Muscle of arm (tissue), 12 donors: Measurements from ENCODE around the gene ITIH4. TPM values are rescaled to one million over a fixed set of nuclear protein-coding genes. Genes with fewer than 3 reads are reported as not detected.

Experiments used
- DNase-seq: peaks from one replicate; pipeline ENCODE4 v3.0.0-alpha.2; 2013
- polyA plus RNA-seq, 12 donors: library from polyadenylated mRNA; unstranded; fragments of 120-200 nt; gene quantifications; one replicate each; pipeline ENCODE4 v1.2.1, GENCODE V29; 2013; ENCODE audit not compliant: insufficient read length in 12 of 12

ITIH4 gene
- polyA plus RNA-seq, 12 donors: 8.0 to 42.4 (median 29.6) TPM; not detected in 1

DNA sequence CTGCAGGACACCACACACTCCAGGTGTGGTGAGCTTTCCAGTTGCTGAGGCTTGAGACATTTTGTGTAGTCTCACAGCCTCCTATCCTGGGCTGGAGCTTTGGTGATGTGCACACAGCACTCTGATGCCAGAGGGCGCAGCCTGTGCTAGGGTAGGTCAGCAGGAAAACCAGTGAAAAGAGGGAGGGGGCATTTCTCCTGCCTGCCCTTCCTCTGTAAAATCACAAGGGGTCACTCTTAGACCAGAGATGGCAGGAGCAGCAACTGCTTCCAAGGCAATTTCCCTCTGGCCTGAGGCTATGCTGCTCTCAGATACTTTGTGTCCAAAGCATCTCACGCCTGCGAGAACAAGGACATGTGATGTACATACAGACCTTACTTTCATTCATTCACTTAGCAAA lies 20.9 kb upstream of the ITIH4 start:
- no peak for DNase-seq

DNA sequence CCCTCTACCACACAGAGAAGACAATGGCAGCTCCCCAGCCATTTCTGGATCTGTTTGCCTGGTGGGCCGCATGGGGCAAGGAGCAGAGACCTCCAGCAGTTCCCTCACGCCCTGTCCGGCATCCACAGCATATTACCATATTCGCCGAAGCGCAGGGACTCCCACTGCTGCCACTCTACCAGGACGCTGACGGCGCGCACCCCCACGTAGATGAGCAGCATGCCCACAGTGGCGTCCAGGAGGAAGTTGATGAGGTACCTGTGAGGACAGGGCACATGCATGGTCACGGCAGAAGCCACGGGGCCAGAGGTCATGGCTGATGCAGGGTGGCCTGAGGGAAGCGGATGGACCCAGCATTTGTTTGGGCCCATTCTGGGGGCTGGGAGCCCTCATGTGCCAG lies 19.2 kb upstream of the ITIH4 start:
- DNase-seq: no peak

DNA sequence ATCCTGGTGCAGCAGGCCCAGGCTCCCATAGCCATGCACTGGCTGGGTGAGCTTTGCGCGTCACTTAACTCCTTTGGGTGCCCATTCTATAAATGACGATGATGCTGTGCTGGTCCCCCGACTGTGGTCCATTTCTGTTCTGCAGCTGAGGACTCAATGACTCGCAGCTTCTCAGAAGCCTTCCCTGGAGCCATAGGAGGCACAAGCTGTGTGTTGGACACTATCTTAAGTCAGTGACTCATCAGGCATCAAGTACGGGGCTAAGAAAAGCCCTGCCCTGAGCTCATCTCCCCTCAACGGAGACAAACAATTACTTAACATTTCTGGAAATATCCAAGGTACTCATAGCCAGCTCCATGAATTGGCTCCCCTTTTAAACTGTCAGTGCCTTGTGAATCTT lies 18.1 kb upstream of the ITIH4 start:
- DNase-seq: no peak

DNA sequence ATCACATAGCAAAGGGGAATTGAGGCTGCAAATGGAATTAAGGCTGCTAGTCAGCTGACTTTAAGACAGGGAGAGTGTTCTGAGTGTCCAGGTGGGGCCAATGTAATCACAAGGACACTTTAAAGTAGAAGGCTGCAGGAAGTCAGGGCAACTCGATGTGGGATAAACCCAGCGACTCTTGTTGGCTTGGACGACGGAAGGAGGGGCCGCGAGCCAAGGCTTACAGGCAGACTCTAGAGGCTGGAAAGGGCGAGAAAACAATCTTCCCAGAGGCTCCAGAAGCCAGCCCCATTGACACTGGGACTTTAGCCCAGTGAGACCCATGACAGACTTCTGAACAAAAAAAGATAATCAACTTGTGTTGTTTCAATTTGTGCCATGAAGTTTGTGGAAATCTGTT lies 17.3 kb upstream of the ITIH4 start:
- no peak for DNase-seq

DNA sequence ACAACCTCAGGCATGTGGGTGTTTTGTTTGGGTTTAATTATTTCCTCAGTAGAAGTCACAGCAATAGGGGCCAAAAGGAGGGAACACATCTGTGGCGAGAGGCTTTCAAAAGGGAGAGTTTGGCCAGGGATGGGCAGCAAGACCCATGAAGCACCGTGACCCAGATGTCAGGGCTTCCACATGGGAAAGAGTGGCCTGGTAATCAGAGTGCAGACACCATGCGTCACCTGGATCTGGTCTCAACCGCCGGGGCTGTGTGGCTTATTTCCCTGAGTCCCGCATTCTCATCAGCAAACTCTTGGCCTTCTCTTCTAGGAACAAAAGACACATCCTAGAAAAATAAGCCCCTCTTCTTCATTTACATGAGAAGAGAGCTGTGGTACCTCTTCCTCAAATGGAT lies 16.8 kb upstream of the ITIH4 start:
- no peak for DNase-seq

DNA sequence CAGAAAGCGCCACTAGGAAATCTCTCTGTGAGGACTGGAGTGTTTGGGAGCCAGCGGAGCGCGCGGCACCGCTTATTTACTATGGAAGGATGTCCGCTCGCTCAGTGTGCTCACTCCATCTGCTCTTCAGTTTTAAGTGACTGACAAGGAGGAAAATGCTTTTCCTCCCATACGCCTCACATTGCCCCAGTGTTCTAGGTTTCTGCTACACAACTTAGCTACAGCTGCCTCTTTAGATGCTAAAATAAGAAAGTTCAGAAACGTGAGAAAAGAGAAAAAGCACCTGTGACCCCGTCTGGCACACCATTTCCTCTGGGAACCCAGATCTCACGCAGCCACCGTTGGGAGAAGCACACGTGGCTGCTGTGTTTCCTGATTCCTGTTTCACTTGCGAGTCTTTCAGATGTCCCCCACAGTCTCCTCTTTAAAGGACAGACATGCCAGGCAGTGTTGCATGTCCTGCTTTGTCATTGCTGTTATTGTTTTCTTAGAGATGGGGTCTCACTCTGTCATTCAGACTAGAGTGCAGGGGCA lies 16.0 kb upstream of the ITIH4 start:
- DNase-seq: no peak

DNA sequence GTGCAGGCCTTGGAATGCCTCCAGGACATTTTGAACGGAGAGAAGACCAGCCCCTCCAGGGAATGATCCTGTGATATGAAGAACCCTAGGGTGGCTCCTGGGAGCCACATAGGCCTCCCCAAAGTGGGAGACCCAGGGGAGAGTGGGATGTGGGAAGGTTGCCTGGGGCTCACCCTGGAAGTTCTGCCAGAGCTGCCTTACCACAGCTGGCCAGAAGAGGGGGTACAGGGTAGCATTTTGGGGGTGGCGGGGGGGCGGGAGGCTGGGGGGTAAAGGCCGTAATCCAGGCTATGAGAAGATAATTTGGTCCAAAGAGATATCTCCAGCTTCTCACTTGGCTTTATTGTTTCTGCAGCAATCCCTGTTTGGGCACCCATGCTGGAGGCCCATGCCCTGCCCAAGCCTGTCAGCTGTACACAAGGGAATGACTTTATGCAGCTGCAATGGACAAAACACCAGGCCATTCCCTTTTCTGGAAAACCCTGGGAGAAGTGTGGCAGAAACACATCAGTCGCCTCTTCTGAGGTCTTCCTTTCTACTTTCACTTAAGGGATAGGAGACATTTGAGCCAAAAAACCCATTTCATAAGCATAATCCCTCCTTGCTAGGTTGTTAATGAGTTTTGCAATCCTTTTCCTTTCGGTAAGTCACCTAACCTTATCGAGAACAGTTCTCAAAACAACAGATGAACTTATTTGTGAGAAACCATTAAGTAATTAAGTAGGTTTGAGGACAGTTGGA lies 15.4 kb upstream of the ITIH4 start:
- no peak for DNase-seq

DNA sequence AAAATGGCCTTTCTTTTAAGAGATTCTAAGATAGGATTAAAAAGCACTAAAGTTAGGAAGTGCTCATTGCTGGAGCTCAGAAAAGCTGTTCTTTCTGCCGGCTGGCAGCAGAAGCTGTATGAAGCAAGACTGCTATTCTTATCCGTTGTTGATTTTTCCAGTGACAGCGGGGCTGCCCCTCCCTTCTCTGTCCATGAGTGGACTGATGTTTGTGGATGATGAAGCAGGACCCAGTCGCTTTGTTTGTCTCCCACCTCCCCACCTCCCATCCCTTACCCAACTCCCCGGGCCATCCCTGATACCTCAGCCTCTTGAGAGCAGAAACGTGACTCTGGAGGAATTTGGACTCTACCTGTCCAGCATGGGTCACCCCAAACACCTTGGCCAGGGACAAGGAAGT lies 14.7 kb upstream of the ITIH4 start:
- no peak for DNase-seq

DNA sequence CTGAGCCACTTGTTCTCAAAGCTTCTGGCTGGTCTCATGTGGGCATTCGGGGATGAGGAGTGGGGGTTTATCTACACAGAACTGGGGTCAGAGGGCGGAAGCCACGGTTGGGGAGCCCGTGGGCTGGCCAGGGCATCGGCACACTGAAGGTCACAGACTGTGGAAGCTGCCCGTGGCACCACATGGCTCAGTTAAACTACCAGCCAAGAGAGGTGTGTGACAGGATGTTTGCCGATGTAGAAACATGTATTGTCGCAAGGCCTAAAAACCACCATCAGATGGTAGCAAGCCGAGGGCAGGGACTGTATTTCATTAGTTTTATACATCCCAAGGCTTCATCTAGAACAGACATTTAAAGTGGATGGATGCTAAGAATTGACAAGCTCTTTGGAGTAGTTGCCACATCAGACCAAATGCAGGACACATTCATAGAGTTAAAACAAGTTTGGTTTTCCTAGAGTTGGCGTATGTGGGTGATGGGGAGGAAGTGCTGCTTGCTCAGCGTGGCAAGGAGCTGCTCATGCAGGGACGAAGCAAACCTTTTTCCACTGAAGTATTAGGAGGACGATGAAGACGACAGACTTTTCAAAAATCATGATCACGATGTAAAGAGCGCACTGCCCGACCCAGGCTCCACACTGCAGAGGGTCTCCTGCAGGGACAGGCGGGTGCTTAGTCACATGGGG lies 14.0 kb upstream of the ITIH4 start:
- DNase-seq: no peak

DNA sequence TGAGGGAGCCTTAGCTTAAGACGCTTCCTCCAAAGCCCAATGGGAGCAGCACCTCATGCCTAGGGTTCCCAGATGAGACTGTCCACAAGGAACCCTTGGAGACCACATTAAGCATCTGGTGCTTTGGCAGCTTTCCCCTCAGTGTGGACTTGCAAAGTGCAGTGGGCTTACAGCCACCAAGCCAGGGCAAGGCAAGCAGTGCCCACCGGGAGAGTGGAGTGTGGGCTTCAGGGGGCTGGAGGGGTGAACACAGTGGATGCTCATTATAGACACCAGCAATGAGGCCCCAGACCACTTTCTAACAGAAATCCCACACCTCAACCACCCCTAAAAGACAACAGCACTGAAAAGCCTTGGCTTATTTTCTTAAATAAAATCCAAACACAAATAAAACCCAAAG lies 13.4 kb upstream of the ITIH4 start:
- no peak for DNase-seq

DNA sequence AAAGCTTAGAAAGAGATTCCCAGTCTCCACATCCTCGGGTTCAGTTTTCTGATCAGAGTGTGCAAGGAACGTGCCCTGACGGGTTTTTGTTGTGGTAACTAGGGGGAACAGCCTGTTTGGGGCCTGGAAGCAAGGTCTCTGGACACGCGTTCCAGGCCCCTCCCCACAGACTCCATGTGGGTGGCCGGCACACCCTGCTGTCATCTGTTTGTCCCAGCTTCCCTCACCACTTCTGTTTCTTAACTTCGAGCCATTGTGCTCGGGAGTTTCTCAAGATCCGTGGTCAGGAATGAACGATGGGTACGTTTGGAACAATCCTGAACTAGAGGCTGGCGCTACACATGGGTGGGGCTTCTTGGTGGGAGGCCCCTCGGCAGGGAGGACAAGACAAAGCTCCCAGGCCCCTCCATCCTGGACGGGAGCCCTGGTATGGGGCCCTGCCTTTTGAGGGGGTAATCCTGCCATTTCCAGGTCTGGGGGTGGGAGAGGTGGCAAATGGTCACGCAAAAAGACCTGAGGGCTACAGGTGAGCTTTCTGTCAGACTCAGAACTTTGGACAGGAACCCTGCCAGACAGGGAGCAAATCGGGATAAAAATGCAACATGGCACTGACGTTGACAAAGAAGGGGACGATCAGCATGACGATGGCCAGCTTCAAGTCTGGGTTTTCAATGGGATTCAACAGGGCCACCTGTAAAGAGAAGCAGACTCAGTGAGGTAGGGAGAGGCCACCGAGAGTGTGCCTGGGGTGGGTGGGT lies 12.8 kb upstream of the ITIH4 start:
- DNase-seq: no peak

DNA sequence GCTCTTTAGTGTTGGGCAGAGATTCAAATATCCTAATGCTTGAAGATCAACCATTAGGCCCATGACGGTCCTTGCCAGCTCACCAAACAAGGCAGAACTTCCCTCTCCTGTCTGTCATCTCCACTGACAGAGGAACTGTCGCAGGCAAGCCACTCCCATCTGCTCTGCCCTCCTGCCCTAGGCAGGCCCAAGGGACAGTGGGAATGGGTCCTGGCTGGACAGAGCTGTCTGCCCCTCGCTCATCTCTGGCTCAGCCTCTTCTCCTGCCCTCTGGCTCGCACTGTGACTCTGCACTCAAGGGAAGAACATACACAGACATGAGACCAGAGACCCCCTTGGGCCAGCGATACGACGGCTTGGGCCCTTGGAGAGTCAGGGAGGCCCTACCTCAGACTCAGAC lies 12.0 kb upstream of the ITIH4 start:
- DNase-seq: no peak

DNA sequence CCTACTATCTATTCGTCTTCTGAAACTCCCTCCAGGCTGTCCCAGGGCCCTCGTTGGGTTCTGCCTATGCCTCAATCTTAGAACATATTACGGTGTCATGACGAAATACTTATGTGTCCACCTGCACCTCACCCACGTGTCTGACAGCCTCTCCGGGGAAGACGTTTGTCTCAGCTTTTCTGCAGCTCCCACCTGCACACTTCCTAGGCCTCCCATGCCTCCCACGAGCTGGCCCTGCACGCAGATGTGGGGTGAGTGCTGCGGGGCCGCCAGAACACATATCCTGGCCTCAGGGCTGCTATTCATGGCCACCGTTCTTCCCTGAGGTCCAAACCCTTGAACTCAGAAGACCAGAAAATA lies 11.5 kb upstream of the ITIH4 start:
- no peak for DNase-seq

DNA sequence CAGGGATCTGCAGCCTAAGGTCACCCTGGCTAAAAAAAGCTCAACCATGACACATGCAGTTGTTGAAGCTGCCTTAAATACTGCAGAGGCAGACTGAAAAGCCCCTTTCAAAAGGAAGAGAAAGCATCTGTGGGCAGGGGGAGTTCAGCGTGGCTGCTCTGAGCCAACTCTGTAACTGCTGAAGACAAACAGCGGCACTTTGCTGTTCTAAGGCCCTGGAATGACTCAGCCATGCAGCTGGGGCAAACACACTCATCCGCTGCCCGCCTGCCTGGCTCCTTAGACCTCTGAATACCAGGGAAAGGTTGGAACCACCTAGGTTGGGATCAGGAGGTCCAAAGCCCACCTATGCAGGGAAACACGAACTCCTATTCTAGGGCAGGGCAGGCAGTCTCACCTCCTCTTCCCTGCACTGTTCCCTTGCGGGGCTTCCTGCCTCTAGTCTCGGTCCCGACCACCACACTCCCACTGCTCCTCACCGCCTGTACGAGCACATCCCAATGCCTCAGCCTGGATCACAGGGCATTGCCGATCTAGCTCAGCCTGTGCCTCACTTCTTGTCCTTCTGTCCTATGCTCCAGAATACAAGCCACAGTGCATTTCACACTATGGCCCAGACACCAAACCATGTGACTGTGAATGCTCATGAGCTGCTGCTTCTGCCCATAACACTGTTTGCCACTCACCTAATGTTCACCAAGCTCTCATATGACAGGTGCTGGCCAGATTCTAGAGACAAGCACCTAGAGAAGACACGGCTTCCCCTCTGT lies 10.9 kb upstream of the ITIH4 start:
- DNase-seq: no peak

DNA sequence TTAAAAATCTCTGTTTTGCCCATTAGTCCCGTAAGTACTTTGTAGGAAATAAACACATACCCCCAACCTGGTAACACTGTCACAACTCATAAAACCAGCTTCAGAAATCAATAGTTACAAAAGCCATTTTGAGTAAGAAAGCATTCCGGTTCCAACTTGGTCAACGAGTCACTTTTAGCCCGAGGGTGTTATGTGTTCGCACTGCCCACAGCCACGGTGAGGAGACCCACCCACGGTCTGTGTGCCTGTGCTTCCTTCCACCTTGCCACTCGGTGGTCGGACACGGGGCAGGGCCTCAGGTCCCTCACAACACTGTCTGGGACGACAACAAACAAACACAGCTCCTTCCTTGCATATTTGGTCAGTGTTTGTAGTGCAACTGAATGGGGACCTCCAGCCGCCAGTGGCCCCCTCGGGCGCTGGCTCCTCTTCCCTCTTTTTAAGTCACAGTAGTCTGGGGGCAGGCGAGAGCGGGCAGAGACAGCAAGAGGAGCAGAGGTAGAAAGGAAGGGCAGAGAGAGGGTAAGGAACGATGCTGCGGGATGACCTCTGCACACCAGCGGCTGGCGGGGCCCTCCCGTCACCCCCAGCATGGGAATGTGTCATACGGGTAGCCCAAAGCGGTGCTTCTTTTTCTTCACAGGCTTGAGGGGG lies 9.5 kb upstream of the ITIH4 start:
- no peak for DNase-seq

DNA sequence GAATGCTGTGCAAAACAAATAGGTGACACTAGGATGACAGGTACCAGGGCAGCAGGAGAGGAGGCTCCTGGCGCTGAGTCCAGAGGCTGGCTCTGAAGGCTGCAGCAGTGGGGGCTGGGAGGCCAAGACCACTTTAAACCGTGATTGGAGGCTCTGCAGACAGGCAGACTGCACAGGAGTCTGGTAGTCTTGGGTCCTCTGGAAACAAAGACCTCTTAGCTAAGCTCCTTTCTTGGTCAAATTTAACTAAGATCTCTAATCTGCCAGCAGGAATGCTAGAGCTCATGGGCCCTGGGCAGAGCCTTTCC lies 8.8 kb upstream of the ITIH4 start:
- DNase-seq: no peak

DNA sequence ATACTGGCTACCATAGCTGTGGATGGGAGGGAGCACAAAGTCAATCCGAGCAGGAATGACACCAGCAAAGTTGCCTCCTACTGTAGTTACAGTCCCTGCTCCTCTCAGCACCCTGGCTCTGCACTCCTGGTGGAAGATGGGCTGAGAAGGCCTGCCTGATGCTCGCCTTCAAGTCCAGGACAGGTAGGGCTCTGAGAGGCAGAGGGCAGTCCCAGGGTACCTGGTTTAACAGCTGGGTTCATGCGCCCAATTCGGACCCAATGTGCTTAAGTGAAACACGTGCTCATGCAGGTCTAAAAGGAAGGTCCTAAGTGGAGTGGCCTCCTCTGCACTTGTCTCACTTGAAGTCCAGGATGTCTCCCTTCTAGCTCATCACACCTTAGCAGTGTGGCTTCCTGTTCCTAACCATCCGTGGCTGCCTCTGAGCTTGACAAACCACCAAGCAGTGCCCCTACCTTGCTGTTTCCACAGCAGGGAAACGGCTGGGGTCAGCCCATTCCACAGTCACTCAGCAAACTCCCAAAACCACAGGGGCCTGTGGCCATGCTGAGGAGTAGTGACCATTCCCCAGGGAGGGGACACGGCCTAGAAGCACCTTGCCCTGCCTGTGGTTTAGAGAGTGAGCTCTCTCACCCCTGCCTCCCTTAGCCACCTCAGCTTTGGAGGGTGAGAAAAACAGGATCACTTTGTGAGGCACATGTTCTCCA lies 8.2 kb upstream of the ITIH4 start:
- DNase-seq: no peak

DNA sequence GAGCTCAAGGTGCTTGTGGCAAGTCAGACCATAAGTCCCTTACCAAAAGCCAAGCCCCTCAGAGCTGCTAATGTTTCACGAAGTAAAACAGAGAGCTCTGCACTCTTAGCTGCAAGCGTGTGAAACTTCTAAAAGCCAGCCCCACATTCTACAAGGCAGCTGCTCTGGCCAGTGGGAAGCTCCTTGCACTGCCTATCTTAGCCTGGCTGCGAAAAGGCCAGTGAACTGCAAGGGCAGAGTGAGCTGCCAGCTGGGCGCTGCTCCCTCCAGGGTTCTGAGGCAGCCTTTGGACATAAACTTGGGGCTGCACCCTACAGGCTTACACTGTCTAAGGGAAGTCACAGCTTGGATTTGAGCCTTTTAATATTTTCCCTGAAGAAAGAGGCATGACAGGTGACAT lies 6.5 kb upstream of the ITIH4 start:
- DNase-seq: no peak

DNA sequence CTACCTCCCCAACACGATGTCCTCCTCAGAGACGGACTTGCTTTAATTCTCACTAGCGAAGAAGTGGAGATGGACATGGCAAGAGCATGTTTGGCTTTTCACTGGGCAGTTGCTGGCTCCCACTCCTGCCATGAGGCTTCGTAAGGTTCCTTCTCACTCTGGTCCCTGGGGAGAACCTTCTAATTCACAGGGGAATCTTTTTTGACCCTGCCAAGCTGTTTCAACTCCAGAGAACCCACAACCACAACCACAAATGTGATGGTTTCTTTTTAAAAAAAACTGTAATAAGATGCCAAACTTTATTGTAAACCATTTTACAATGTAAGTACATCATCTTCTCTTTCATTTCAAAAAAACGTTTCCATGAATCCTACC lies 6.0 kb upstream of the ITIH4 start:
- no peak for DNase-seq

DNA sequence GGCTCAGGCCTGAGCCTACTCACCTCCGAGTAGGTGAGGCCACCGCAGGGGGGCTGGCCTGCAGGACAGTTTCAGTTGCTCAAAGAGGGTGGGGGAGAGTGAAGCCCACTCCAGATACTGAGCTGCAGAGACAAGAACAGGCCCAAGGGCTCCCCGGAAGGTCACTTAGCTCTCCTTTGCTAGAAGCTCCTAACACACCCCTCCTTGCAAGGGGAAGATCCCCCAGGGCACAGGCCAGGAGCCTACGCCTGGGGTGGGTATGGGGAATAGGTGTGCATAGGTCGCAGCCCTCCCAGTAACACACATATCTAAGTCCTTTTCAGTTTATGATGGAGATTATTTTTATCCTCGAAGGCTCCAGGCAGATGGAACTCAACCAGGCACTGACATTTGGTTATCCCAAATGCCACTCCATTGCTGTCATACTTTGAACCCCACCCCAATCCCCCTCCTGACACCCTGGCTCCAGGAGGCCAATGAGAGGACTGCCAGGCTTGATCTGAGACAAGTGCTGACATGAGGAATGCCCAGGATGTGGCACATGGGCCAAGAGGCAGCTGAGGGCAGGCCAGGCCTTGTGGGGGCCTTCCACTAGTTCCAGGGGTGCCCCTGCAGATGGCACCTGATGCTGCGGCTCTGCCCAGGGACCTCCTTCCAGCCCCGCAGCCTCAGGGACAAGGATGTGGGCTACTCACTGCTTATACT lies 5.4 kb upstream of the ITIH4 start:
- no peak for DNase-seq
